Tibial artery (tissue), 4 donors: ENCODE measurements around the gene MIGA2.

Source experiments
- DNase-seq, 2 donors: peaks; one replicate each; pipeline ENCODE4 v3.0.0-alpha.2; 2019
- H3K27ac ChIP-seq, 2 donors: fragments of 200-600 bp; sonication (generic) in 1 of 2; 1 replicate in 1 of 2; 2 replicates in 1 of 2; pipeline ENCODE4 v1.5.1; 2018 to 2019; ENCODE audit warnings: mild to moderate bottlenecking in 1 of 2
- H3K27me3 ChIP-seq, 2 donors: fragments of 200-600 bp; sonication (generic) in 1 of 2; one replicate each; pipeline versions ENCODE4 v1.5.1 to v1.6.0; 2016 to 2019
- H3K36me3 ChIP-seq, 3 donors: fragments of 200-600 bp; sonication (generic) in 2 of 3; one replicate each; pipeline ENCODE4 v1.5.1; 2016 to 2019; ENCODE audit warnings: mild to moderate bottlenecking in 2 of 3
- H3K4me1 ChIP-seq, 4 donors: fragments of 200-600 bp; sonication (generic) in 2 of 4; 1 replicate in 3 of 4; 2 replicates in 1 of 4; pipeline ENCODE4 v1.5.1; 2016 to 2019
- H3K4me3 ChIP-seq, 2 donors: fragments of 200-600 bp; sonication (generic) in 1 of 2; 1 replicate in 1 of 2; 2 replicates in 1 of 2; pipeline ENCODE4 v1.5.1; 2018 to 2019; ENCODE audit warnings: mild to moderate bottlenecking in 2 of 2
- H3K9me3 ChIP-seq, 3 donors: fragments of 200-600 bp; sonication (generic) in 1 of 3; one replicate each; pipeline ENCODE4 v1.5.1; 2016 to 2019
- CTCF ChIP-seq, 2 experiments: fragments of 200-600 bp in 1 of 2; fragments of 450-650 bp in 1 of 2; IDR thresholded peaks; one replicate each; pipeline ENCODE4 v1.5.1; 2017 to 2019; ENCODE audit warnings: antibody characterized with exemption in 2 of 2, mild to moderate bottlenecking in 1 of 2, moderate library complexity in 1 of 2
- intact Hi-C: fragments of 100-400 bp; cut with DNase I; formaldehyde crosslinking; loops from one replicate; pipeline ENCODE4 v1.15.0; 2023; ENCODE audit warnings: low total_unique reads

MIGA2 gene

GRCh38 chr9:129113645-129114304 is 77.3 kb downstream of the MIGA2 start:
- no peak overlapping the region for H3K4me3 ChIP-seq
- no peak for TF ChIP-seq CTCF (IDR thresholded peaks at IDR 0.05)
- intact Hi-C loops, result no loop called here
- peaks cover 0 to 42% (median 22%) of the 10 kb centered on the region in 4 donors for H3K4me1 ChIP-seq
- no peak for DNase-seq
- no peaks in the 10 kb centered on the region for H3K36me3 ChIP-seq
- no peak overlapping the region for H3K27ac ChIP-seq
- H3K27me3 ChIP-seq, result no peaks in the 10 kb centered on the region
- no peaks in the 10 kb centered on the region for H3K9me3 ChIP-seq

- H3K36me3 ChIP-seq, result peaks cover 13 to 35% (median 31%) of the 10 kb centered on the region in 3 donors
- no peak overlapping the region for H3K4me3 ChIP-seq
- TF ChIP-seq CTCF (IDR thresholded peaks at IDR 0.05), result no peak
- peaks cover 0 to 6% (median 0%) of the 10 kb centered on the region in 4 donors for H3K4me1 ChIP-seq
- no peaks in the 10 kb centered on the region for H3K27me3 ChIP-seq
- intact Hi-C loops, result no loop called here
- H3K27ac ChIP-seq, result no peak overlapping the region
- no peaks in the 10 kb centered on the region for H3K9me3 ChIP-seq
- no peak for DNase-seq
Observed at GRCh38 chr9:129118799-129119198, 82.4 kb downstream of the MIGA2 start.

- intact Hi-C loops, result loop anchor here (10.0 kb wide), 1 partner anchor 673 kb away; no protein-coding TSS in a partner anchor
- Histone ChIP-seq H3K9me3 (no peaks in the 10 kb centered on the region), H3K4me3 (no peak overlapping the region), H3K4me1 (peaks cover 0 to under 1% (median 0%) of the 10 kb centered on the region in 4 donors), H3K27me3 (no peaks in the 10 kb centered on the region), H3K36me3 (peaks cover 19 to 57% (median 42%) of the 10 kb centered on the region in 3 donors), H3K27ac (no peak overlapping the region)
- TF ChIP-seq CTCF (IDR thresholded peaks at IDR 0.05), result no peak
- no peak for DNase-seq
Observed at GRCh38 chr9:129121483-129121882, 85.1 kb downstream of the MIGA2 start.
